Measurements from ENCODE around the gene ADH5.

DNA sequence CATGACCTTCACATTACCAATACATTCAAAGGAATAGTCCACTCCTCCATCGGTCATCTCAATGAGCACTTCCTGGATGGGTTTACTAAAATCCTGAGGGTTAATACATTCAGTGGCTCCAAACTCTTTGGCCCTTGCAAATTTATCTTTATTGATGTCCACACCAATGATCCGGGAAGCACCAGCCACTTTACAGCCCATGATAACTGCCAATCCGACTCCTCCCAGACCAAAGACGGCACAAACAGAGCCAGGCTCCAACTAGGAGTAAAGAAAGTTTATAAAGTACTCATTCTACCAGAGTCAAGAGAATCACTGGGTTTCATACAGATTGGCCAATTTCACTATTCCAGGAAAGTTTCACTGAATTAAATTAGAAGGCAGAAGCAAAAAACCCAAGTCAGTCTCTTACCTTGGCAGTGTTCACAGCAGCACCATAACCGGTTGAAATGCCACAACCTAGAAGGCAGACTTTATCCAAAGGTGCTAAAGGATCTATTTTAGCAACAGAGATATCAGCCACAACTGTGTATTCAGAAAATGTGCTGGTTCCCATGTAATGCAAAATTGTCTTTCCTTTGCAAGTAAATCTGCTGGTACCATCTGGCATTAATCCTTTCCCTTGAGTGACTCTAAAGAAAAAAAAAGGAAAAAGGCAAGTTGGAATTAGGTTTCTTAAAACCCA lies 12.2 kb downstream of the ADH5 start:
- TF ChIP-seq POLR2A (IDR thresholded peaks at IDR 0.05) (no peak), EP300 (IDR thresholded peaks at IDR 0.05) (no peak)
- TF ChIP-seq, protein P1, sequence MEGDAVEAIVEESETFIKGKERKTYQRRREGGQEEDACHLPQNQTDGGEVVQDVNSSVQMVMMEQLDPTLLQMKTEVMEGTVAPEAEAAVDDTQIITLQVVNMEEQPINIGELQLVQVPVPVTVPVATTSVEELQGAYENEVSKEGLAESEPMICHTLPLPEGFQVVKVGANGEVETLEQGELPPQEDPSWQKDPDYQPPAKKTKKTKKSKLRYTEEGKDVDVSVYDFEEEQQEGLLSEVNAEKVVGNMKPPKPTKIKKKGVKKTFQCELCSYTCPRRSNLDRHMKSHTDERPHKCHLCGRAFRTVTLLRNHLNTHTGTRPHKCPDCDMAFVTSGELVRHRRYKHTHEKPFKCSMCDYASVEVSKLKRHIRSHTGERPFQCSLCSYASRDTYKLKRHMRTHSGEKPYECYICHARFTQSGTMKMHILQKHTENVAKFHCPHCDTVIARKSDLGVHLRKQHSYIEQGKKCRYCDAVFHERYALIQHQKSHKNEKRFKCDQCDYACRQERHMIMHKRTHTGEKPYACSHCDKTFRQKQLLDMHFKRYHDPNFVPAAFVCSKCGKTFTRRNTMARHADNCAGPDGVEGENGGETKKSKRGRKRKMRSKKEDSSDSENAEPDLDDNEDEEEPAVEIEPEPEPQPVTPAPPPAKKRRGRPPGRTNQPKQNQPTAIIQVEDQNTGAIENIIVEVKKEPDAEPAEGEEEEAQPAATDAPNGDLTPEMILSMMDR (IDR thresholded peaks at IDR 0.05): no peak
